ENCODE results near the gene FMN1. TPM values are rescaled to one million over a fixed set of nuclear protein-coding genes. Genes with fewer than 3 reads are reported as not detected.

Gene FMN1
- total and polyA plus RNA-seq, 10 donors = 0.43 to 42.1 (median 8.6) TPM

DNA sequence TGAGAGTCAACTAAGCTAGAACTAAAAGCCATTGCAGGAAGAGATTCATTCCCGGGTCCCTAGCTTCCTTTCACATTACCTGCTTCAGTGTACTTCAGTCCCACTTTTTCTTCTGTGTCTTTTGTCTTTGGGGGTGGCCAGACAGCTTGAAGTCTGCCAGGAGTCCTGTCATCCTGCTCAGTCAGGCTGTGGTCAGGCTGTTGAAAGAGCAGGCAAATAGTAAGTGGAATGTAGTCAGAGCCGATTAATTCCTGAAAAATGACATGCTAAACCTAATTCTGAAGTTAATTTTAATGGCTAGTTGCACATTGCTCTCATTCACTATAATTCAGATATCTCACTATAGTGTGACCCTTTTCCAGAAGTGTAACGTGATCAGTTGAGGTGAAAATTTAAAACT, 129.6 kb downstream of the FMN1 start:
- H3K9me3 ChIP-seq = no peaks in the 10 kb centered on the region
- H3K27ac ChIP-seq = no peak overlapping the region
- H3K36me3 ChIP-seq = no peaks in the 10 kb centered on the region
- intact Hi-C loops (cut with DNase I; ENCODE audit: low total_unique reads) = no loop called here
- 59 to 65% (median 64%) methylated on average over 3 of the region's 3 CpGs for WGBS, 5 donors
- no peak overlapping the region for H3K4me3 ChIP-seq
- no peak for TF ChIP-seq CTCF (IDR thresholded peaks at IDR 0.05 in 8 of 11, conservative IDR thresholded peaks at IDR 0.05 in 3 of 11)
- no peak for TF ChIP-seq POLR2A (IDR thresholded peaks at IDR 0.05)
- no peak for TF ChIP-seq POLR2AphosphoS5 (IDR thresholded peaks at IDR 0.05)
- H3K4me1 ChIP-seq = peaks cover 8 to 22% (median 16%) of the 10 kb centered on the region in 6 donors
- H3K27me3 ChIP-seq (replicated peaks in 1 of 7) = peaks cover 0 to 30% (median 0%) of the 10 kb centered on the region in 7 donors
- DNase-seq = no peak

- no peaks in the 10 kb centered on the region for H3K9me3 ChIP-seq
- H3K27me3 ChIP-seq (replicated peaks in 1 of 7) = peaks cover 0 to 10% (median 0%) of the 10 kb centered on the region in 7 donors
- no peak overlapping the region for H3K27ac ChIP-seq
- H3K4me3 ChIP-seq = no peak overlapping the region
- 31 to 53% (median 43%) methylated on average over 3 of the region's 3 CpGs for WGBS, 5 donors
- no peaks in the 10 kb centered on the region for H3K36me3 ChIP-seq
- TF ChIP-seq POLR2AphosphoS5 (IDR thresholded peaks at IDR 0.05) (no peak), CTCF (IDR thresholded peaks at IDR 0.05 in 8 of 11, conservative IDR thresholded peaks at IDR 0.05 in 3 of 11) (no peak), POLR2A (IDR thresholded peaks at IDR 0.05) (no peak)
- no peak for DNase-seq
- H3K4me1 ChIP-seq = no peaks in the 10 kb centered on the region
- intact Hi-C loops (cut with DNase I; ENCODE audit: low total_unique reads) = no loop called here
Observed at GRCh38 chr15:33059184-33059583, 135.3 kb downstream of the FMN1 start.

DNA sequence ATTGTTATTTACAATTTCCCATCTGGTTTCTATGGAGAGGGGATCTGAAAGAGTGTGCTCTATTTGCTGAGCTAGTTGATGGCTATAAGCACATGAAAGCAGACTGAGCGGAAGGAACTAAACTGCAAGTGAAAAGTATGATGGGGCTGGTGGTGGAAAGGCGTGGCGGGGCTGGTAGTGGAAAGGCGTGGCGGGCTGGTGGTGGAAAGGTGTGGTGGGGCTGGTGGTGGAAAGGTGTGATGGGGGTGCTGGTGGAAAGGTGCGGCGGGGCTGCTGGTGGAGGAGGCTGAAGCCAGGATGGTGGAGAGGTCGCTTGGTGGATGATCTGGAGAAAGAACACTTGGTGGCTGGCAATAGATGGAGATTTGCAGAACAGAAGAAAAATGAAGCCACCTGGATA, 136.7 kb downstream of the FMN1 start:
- Histone ChIP-seq H3K36me3 (no peaks in the 10 kb centered on the region), H3K9me3 (no peaks in the 10 kb centered on the region), H3K27me3 (replicated peaks in 1 of 7) (peaks cover 0 to 14% (median 0%) of the 10 kb centered on the region in 7 donors), H3K4me3 (no peak overlapping the region), H3K27ac (no peak overlapping the region), H3K4me1 (no peaks in the 10 kb centered on the region)
- 88 to 96% (median 92%) methylated on average over 8 of the region's 8 CpGs for WGBS, 5 donors
- TF ChIP-seq POLR2A (IDR thresholded peaks at IDR 0.05) (no peak), POLR2AphosphoS5 (IDR thresholded peaks at IDR 0.05) (no peak), CTCF (IDR thresholded peaks at IDR 0.05 in 8 of 11, conservative IDR thresholded peaks at IDR 0.05 in 3 of 11) (no peak)
- intact Hi-C loops (cut with DNase I; ENCODE audit: low total_unique reads) = no loop called here
- DNase-seq = no peak

GRCh38 chr15:33055962-33056361, 138.6 kb downstream of the FMN1 start:
- Histone ChIP-seq H3K36me3 (no peaks in the 10 kb centered on the region), H3K4me3 (no peak overlapping the region), H3K4me1 (no peaks in the 10 kb centered on the region), H3K27ac (no peak overlapping the region), H3K27me3 (replicated peaks in 1 of 7) (peaks cover 0 to 14% (median 0%) of the 10 kb centered on the region in 7 donors), H3K9me3 (no peaks in the 10 kb centered on the region)
- no peak for TF ChIP-seq POLR2A (IDR thresholded peaks at IDR 0.05)
- no peak for TF ChIP-seq POLR2AphosphoS5 (IDR thresholded peaks at IDR 0.05)
- no peak for TF ChIP-seq CTCF (IDR thresholded peaks at IDR 0.05 in 8 of 11, conservative IDR thresholded peaks at IDR 0.05 in 3 of 11)
- no peak for DNase-seq
- 69 to 83% (median 77%) methylated on average over 2 of the region's 2 CpGs for WGBS, 5 donors
- intact Hi-C loops (cut with DNase I; ENCODE audit: low total_unique reads) = no loop called here
